ENCODE results near the gene MGAT3. TPM values are rescaled to one million over a fixed set of nuclear protein-coding genes. Genes with fewer than 3 reads are reported as not detected.

The MGAT3 gene
- total and polyA plus RNA-seq, 2 of the 8 experiments (the other 6 are each of a cell fraction or from before 2014, with no cell fraction given), result 4.3 to 9.2 TPM

DNA sequence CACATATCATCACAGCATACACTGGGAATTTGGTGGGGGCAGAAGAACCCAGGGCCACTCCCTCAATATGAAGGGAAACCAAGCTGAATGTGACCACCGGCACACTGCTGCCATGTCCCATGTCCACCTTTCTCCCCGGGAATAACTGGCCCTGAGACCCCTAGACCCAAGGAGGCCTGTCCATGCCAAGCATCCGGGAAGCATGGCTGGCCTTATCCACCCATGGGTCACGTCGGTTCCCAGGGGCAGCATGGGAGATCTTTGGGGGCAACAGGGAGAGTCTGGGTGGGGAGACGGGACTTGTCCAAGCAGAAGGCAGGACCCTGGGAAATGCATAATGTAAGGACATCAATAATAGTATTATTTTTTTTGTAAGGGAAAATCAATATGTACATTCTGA is 34.9 kb downstream of the MGAT3 start:
- Histone ChIP-seq H2BK20ac (ENCODE audit: low read length) (no peak overlapping the region), H3K4me2 (ENCODE audit: insufficient read depth in 1 of 2, low read depth in 2 of 2, low read length in 2 of 2) (no peak overlapping the region), H3K4ac (replicated peaks; ENCODE audit: insufficient read length, low read depth, low read length) (no peak overlapping the region), H2BK12ac (ENCODE audit: low read depth, low read length) (no peak overlapping the region), H4K91ac (replicated peaks; ENCODE audit: insufficient read length, low read length) (no peak overlapping the region), H3K18ac (ENCODE audit: extremely low read depth, low read length) (no peak overlapping the region), H2AK5ac (ENCODE audit: low read depth, low read length) (no peak overlapping the region), H2BK15ac (ENCODE audit: low read length) (no peak overlapping the region), H4K20me1 (replicated peaks in 1 of 2; ENCODE audit: control insufficient read depth in 1 of 2, insufficient read depth in 2 of 2, low read length in 2 of 2) (peaks cover 0 to 4% of the 10 kb centered on the region in 2 experiments), H3K36me3 (ENCODE audit: control insufficient read depth in 2 of 4, insufficient read depth in 4 of 4, low read length in 3 of 4) (no peaks in the 10 kb centered on the region), H3K56ac (replicated peaks; ENCODE audit: insufficient read length, low read depth, low read length) (no peak overlapping the region), H3K4me1 (replicated peaks in 1 of 4; ENCODE audit: control insufficient read depth in 3 of 4, insufficient read depth in 4 of 4, low read length in 3 of 4) (peaks cover 0 to 6% (median 4%) of the 10 kb centered on the region in 4 experiments; a peak in 4 of 7 replicates), H3K79me2 (ENCODE audit: control insufficient read depth in 1 of 2, insufficient read depth in 2 of 2, low read length in 2 of 2) (no peaks in the 10 kb centered on the region), H2BK5ac (ENCODE audit: low read depth, low read length) (no peak overlapping the region), H3K4me3 (ENCODE audit: extremely low read depth in 1 of 4, insufficient read depth in 2 of 4, low read depth in 3 of 4, low read length in 4 of 4) (no peak overlapping the region), H2BK120ac (replicated peaks; ENCODE audit: low read depth, low read length) (no peak overlapping the region), H3K14ac (ENCODE audit: insufficient read length) (no peak overlapping the region), H3K23me2 (ENCODE audit: low read depth, low read length) (no peaks in the 10 kb centered on the region), H4K8ac (ENCODE audit: extremely low read depth, insufficient read depth, low read length) (no peak overlapping the region), H3K27me3 (replicated peaks in 1 of 4; ENCODE audit: control insufficient read depth in 3 of 4, extremely low read depth in 1 of 4, insufficient read depth in 3 of 4, low read length in 3 of 4) (peaks cover 0 to 13% (median 3%) of the 10 kb centered on the region in 4 experiments; a peak in 4 of 7 replicates), H3K79me1 (ENCODE audit: low read depth, low read length) (no peaks in the 10 kb centered on the region), H2AFZ (ENCODE audit: low read length) (no peak overlapping the region), H3K23ac (ENCODE audit: insufficient read length) (no peak overlapping the region), H4K5ac (ENCODE audit: insufficient read length, low read depth, low read length) (no peak overlapping the region), H3K9ac (replicated peaks in 1 of 4; ENCODE audit: extremely low read depth in 1 of 4, low read depth in 3 of 4, low read length in 3 of 4) (no peak overlapping the region), H3K27ac (ENCODE audit: low read depth, low read length) (no peak overlapping the region), H3K9me3 (ENCODE audit: insufficient read depth in 2 of 2, low read depth in 1 of 2, low read length in 1 of 2) (no peaks in the 10 kb centered on the region)
- ChIA-PET CTCF (ENCODE audit: partially characterized antibody) (interaction anchor here (0.6 to 19.7 kb wide), 12 partner anchors 11 to 182 kb away, joined by 3 to 361 read pairs (median 10); partner anchors contain the start of genes MIEF1 and RPS19BP1), POLR2A (ENCODE audit: partially characterized antibody) (interaction anchor here (2.0 to 7.0 kb wide), 3 partner anchors 10 to 172 kb away, joined by 5 to 83 read pairs (median 10); partner anchors contain the start of genes ATF4, MIEF1 and RPL3)
- DNase-seq (ENCODE audit: low read depth in 1 of 2, low spot score in 2 of 2) (no peak), FAIRE-seq (no peak)
- WGBS, 2 experiments (ENCODE audit: extremely low coverage in 1 of 2, insufficient coverage in 1 of 2, insufficient read length in 1 of 2, insufficient replicate concordance in 2 of 2, low coverage in 1 of 2, low lambda C conversion rate in 2 of 2, missing lambda C conversion rate in 1 of 2), result 93% methylated on average over 6 of the region's 6 CpGs; no CpG with 5 or more reads in 1 of the 2 experiments
- no peak for TF ChIP-seq MAFK (IDR thresholded peaks at IDR 0.05; ENCODE audit: low read depth, low read length)

Data from H1 (cell line).